Measurements from ENCODE around the gene USP6NL. TPM values are rescaled to one million over a fixed set of nuclear protein-coding genes. Genes with fewer than 3 reads are reported as not detected.

USP6NL gene
- polyA plus RNA-seq, 3 donors: 5.5 to 7.7 (median 6.7) TPM

DNA sequence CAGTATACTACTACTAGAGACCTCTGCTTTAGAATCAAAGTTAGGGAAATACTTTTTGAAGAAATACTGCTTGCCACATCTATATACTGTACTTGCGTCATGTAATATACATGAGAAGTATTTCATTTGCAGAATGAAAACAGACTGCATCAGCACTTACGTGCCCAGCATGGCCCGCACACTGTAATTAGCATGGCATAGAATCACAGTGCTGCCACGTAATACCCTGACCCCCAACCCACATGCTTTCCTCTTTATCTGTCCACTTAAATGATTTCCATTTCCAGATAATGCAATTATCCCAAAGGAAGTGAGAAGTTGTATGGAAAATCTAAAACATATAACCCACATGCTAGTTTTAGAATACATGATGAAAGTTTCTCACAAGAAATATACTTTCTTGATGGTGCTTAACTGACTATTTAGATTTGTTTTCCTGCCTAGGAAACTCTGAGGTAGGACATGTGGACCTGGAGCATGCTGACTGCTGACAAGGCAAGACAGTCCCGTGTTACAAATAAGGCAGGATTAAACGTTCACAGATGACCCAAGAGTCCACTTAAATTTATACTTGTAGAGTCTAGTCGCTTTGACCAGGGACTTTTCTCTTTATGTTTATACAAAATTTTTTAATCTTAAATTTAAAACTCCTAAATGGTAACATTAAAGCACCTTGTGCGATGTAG lies 12.6 kb downstream of the USP6NL start:
- Histone ChIP-seq H4K20me1 (ENCODE audit: insufficient read depth, low read length) (peaks cover 14% of the 10 kb centered on the region), H3K36me3 (replicated peaks in 1 of 2; ENCODE audit: control insufficient read depth in 1 of 2, insufficient read depth in 2 of 2, low read length in 2 of 2) (no peaks in the 10 kb centered on the region), H3K27ac (ENCODE audit: low read depth in 1 of 2, low read length in 2 of 2) (no peak overlapping the region), H2AFZ (ENCODE audit: insufficient read depth, low read depth, low read length, poor library complexity, severe bottlenecking) (no peak overlapping the region), H3K4me3 (replicated peaks in 1 of 3; ENCODE audit: low read depth in 2 of 3, low read length in 3 of 3) (no peak overlapping the region), H3K4me1 (ENCODE audit: control insufficient read depth in 1 of 2, insufficient read depth in 2 of 2, low read length in 2 of 2) (peaks cover 11 to 13% of the 10 kb centered on the region in 2 donors), H3K27me3 (ENCODE audit: control insufficient read depth in 2 of 2, insufficient read depth in 2 of 2, low read length in 2 of 2) (no peaks in the 10 kb centered on the region), H3K9me3 (replicated peaks in 1 of 2; ENCODE audit: control insufficient read depth in 1 of 2, insufficient read depth in 1 of 2, low read length in 2 of 2) (no peaks in the 10 kb centered on the region), H3K4me2 (replicated peaks; ENCODE audit: extremely low read depth, low read length, poor library complexity, severe bottlenecking) (no peak overlapping the region), H3K79me2 (ENCODE audit: insufficient read depth, low read length) (peaks cover 51% of the 10 kb centered on the region), H3K9ac (ENCODE audit: insufficient read depth, low read length, poor library complexity, severe bottlenecking) (no peak overlapping the region)
- Mint-ChIP-seq H3K9me3 (peaks cover 0 to 4% (median 0%) of the 10 kb centered on the region in 7 donors), H3K4me1 (peaks cover 25% of the 10 kb centered on the region), H3K27me3 (ENCODE audit: low read depth in 3 of 3) (no peaks in the 10 kb centered on the region), H3K4me3 (no peak overlapping the region), H3K27ac (peak overlapping the region in 1 of 7 donors; percentile 25), H3K36me3 (peaks cover 6 to 17% of the 10 kb centered on the region in 2 donors)
- TF ChIP-seq CTCF (IDR thresholded peaks at IDR 0.05): no peak
- no peak for DNase-seq
- WGBS (ENCODE audit: insufficient coverage): 63% methylated on average over 4 of the region's 8 CpGs
- intact Hi-C loops (cut with micrococcal nuclease): no loop called here

DNA sequence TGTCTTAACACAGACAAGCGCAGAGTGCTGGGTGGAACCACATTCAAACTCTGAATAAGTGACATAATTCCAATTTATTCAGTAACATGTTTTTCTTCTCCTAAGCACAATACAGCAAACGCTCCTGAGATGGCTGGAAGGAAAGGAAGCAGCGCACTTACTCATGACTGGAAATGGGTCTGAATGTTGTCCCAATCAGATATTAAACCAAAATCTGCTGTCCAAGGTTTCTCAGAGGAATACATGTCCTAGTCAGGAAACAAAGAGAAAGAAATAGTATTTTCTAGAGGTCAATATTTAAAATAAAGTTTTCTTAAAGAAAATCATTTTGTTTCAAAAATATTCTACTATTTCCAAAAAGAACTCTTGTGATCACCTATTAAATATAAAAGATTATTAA lies 14.0 kb downstream of the USP6NL start:
- Histone ChIP-seq H3K27me3 (ENCODE audit: control insufficient read depth in 2 of 2, insufficient read depth in 2 of 2, low read length in 2 of 2) (no peaks in the 10 kb centered on the region), H3K4me3 (replicated peaks in 1 of 3; ENCODE audit: low read depth in 2 of 3, low read length in 3 of 3) (no peak overlapping the region), H3K79me2 (ENCODE audit: insufficient read depth, low read length) (peaks cover 51% of the 10 kb centered on the region), H3K36me3 (replicated peaks in 1 of 2; ENCODE audit: control insufficient read depth in 1 of 2, insufficient read depth in 2 of 2, low read length in 2 of 2) (no peaks in the 10 kb centered on the region), H3K4me2 (replicated peaks; ENCODE audit: extremely low read depth, low read length, poor library complexity, severe bottlenecking) (no peak overlapping the region), H4K20me1 (ENCODE audit: insufficient read depth, low read length) (peaks cover 4% of the 10 kb centered on the region), H2AFZ (ENCODE audit: insufficient read depth, low read depth, low read length, poor library complexity, severe bottlenecking) (no peak overlapping the region), H3K4me1 (ENCODE audit: control insufficient read depth in 1 of 2, insufficient read depth in 2 of 2, low read length in 2 of 2) (peaks cover 11 to 13% of the 10 kb centered on the region in 2 donors), H3K9ac (ENCODE audit: insufficient read depth, low read length, poor library complexity, severe bottlenecking) (no peak overlapping the region), H3K27ac (ENCODE audit: low read depth in 1 of 2, low read length in 2 of 2) (no peak overlapping the region), H3K9me3 (replicated peaks in 1 of 2; ENCODE audit: control insufficient read depth in 1 of 2, insufficient read depth in 1 of 2, low read length in 2 of 2) (no peaks in the 10 kb centered on the region)
- no peaks in the 10 kb centered on the region for H3K27me3 Mint-ChIP-seq (ENCODE audit: low read depth in 3 of 3)
- H3K27ac Mint-ChIP-seq: no peak overlapping the region
- no peak for DNase-seq
- peaks cover 10 to 19% of the 10 kb centered on the region in 2 donors for H3K36me3 Mint-ChIP-seq
- peaks cover 23% of the 10 kb centered on the region for H3K4me1 Mint-ChIP-seq
- H3K4me3 Mint-ChIP-seq: no peak overlapping the region
- intact Hi-C loops (cut with micrococcal nuclease): no loop called here
- no peak for TF ChIP-seq CTCF (IDR thresholded peaks at IDR 0.05)
- peaks cover 0 to 4% (median 0%) of the 10 kb centered on the region in 7 donors for H3K9me3 Mint-ChIP-seq
- WGBS (ENCODE audit: insufficient coverage): no CpG with 5 or more reads among the region's 3 CpGs

All from CD14-positive monocyte (primary cell).